ENCODE measurements around the gene TACC3.

Gene TACC3

GRCh38 chr4:1760521-1761071 is 39.3 kb downstream of the TACC3 start:
- no peak for DNase-seq (ENCODE audit: low read depth in 2 of 2)

- DNase-seq (ENCODE audit: low read depth in 2 of 2), result no peak
These were observed 39.9 kb downstream of the TACC3 start for GRCh38 chr4:1761130-1761689.

GRCh38 chr4:1762264-1763010 is 41.1 kb downstream of the TACC3 start:
- no peak for DNase-seq (ENCODE audit: low read depth in 2 of 2)

- no peak for DNase-seq (ENCODE audit: low read depth in 2 of 2)
These were observed 41.8 kb downstream of the TACC3 start for GRCh38 chr4:1763070-1763549.

GRCh38 chr4:1763550-1764080 is 42.3 kb downstream of the TACC3 start:
- no peak for DNase-seq (ENCODE audit: low read depth in 2 of 2)

- DNase-seq (ENCODE audit: low read depth in 2 of 2), result no peak
These were observed 43.3 kb downstream of the TACC3 start for GRCh38 chr4:1764670-1765069.

GRCh38 chr4:1765409-1766072 is 44.2 kb downstream of the TACC3 start:
- no peak for DNase-seq (ENCODE audit: low read depth in 2 of 2)

- no peak for DNase-seq (ENCODE audit: low read depth in 2 of 2)
These were observed 45.1 kb downstream of the TACC3 start for GRCh38 chr4:1766106-1767060.

GRCh38 chr4:1767061-1767769 is 45.9 kb downstream of the TACC3 start:
- DNase-seq (ENCODE audit: low read depth in 2 of 2), result no peak

GRCh38 chr4:1767770-1768366 is 46.5 kb downstream of the TACC3 start:
- DNase-seq (ENCODE audit: low read depth in 2 of 2), result peak in 1 of 2 donors; percentile 26

- DNase-seq (ENCODE audit: low read depth in 2 of 2), result no peak
These were observed 47.2 kb downstream of the TACC3 start for GRCh38 chr4:1768367-1769034.

- no peak for DNase-seq (ENCODE audit: low read depth in 2 of 2)
These were observed 48.4 kb downstream of the TACC3 start for GRCh38 chr4:1769692-1770091.

GRCh38 chr4:1770245-1770644 is 48.9 kb downstream of the TACC3 start:
- no peak for DNase-seq (ENCODE audit: low read depth in 2 of 2)

- no peak for DNase-seq (ENCODE audit: low read depth in 2 of 2)
These were observed 49.5 kb downstream of the TACC3 start for GRCh38 chr4:1770791-1771231.

- no peak for DNase-seq (ENCODE audit: low read depth in 2 of 2)
These were observed 50.4 kb downstream of the TACC3 start for GRCh38 chr4:1771555-1772305.

GRCh38 chr4:1772853-1773538 is 51.7 kb downstream of the TACC3 start:
- no peak for DNase-seq (ENCODE audit: low read depth in 2 of 2)

GRCh38 chr4:1773754-1774153 is 52.4 kb downstream of the TACC3 start:
- DNase-seq (ENCODE audit: low read depth in 2 of 2), result no peak

Data from stimulated activated CD4-positive, alpha-beta T cell treated with anti-CD3 and anti-CD28 coated beads, Interleukin-4, amount 100 ng/mL, for 48 hours (primary cell).